GOT3 (cell line): Measurements from ENCODE around the gene DGKZ.

Source experiments
- DNase-seq: peaks from one replicate; lab custom pipeline; 2025; ENCODE audit warnings: mixed read lengths; lab: John Stamatoyannopoulos, UW

Gene DGKZ

DNA sequence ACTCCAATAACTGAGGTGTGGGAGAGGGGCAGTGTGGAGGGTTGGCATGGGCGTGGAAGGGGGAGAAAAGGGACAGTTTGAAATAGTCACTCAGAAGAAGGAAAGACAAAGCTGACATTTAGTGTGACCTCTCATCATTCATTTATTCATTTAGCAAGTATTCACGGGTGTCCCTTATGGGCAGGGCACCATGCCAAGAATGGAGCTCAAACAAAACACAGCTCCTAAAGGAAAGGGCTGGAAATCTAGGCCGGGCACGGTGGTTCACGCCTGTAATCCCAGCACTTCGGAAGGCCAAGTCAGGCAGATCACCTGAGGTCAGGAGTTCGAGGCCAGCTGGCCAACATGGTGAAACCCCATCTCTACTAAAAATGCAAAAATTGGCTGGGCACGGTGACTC, 19.4 kb upstream of the DGKZ start:
- DNase-seq, result no peak

- DNase-seq, result no peak
Observed at GRCh38 chr11:46330154-46330553, 17.1 kb upstream of the DGKZ start.

DNA sequence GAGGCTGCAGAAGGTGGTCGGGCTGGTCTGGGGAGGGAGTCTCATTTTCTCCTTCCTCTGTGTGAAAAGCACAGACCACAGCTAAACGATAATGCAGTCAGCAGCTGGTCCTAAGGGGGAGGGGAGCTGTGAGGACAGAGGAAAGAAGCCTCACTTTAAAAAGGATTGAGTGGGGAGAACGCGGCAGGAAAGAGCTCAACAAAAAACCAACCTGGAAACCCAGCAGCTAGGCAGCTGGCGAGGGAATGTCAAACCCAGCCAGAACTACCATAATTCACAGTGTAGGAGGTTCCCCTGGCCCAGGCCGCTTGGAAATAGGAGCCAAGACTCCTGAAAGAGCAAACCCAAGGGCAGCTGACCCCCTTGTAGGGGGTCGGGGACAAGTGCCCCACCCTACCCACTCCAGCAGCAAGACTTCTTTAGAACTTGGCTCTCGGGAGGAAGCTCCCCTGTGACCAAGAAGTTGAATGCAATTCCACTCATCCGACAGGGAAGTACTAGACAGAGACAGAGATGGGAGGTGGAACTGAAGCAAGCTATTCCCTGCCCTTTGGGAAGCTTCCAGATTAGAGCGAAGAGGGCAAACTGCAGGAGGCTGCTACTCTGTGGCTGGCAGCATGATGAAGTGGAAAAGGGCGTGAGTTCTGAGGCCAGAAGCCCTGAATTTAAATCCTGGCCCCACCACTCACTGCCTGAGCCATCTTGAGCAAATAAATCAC, 16.5 kb upstream of the DGKZ start:
- no peak for DNase-seq

- no peak for DNase-seq
Observed at GRCh38 chr11:46331282-46331984, 15.8 kb upstream of the DGKZ start.

DNA sequence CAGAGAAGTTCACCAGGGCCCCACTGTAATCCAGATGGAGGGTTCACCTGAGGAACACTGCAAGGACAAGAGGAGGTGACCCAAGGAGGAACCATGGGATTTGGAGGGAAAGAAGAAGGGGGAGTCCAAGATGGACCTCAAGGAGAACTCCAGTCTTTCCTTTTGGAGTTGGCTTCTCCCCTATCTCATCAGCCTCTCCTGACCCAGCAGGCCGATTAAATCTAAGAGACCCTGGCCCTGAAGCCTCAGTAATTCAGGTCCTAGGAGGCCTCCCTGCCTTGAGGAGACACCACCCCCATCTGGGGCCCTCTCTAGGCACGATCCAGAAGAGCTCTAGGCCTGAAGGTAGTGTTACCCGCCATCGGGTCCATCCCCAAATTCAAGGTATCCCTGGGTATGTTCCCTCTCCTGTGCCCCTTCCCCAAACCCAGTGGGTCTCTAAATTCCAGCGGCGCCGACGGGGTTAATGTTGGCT, 15.1 kb upstream of the DGKZ start:
- DNase-seq, result no peak

DNA sequence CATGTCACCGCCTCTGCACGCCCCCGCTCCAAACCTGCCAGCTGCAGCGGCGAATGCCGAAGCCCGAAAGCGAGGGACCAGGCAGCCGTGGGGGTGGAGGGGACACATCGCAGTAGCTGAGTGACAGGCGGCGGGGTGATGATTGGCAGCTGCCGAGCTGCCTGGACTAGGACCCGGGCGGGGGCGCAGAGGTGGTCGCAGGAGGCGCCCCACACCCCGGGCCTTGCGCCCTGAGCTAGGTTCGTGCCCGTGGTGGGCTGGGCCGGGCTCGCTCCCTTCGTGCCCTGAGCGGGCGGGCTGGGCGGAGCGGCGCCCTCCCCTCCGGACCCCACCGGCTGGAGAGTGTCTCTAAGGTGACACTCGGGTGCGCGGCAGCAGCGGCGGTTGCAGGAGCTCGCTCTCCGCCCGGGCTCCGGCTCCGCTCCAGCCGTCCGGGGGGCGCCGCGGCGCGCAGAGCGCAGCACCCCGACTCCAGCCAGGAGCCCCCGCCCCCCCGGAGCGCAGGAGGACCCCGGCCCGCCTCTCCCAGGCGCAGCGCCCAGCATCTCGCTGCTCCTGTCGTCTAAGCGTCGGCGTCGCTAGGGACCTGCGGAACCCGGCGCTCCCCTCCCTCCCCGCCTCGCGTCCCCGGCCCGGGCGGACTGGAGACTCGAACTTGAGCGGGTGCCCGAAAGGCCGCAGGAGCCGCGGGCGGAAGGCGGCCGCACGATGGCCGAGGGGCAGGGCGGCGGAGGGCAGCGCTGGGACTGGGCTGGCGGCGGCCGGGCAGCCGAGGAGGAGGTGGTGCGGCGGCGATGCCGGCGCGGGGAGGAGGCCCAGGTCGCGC, 14.5 kb upstream of the DGKZ start:
- no peak for DNase-seq

- no peak for DNase-seq
Observed at GRCh38 chr11:46333394-46333947, 13.8 kb upstream of the DGKZ start.

DNA sequence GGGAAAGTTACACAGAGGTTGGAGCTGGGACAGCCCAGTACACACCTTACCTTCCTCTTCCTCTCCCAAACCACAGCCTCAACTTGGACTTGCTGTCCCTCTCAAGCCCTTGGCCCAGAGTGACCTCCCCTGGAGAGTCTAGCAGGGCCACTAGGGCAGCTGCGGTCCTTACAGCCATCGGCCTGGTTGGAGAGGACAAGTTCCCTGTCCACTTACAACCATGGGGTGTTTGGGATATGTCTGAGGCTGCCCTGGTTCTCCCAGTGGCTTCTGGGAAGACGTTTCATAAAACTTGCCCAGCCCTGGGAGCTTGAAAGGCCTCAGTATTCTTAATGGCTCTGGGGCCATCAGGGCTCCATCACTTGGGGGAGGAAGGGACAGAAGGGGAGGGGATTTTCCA, 13.1 kb upstream of the DGKZ start:
- no peak for DNase-seq

DNA sequence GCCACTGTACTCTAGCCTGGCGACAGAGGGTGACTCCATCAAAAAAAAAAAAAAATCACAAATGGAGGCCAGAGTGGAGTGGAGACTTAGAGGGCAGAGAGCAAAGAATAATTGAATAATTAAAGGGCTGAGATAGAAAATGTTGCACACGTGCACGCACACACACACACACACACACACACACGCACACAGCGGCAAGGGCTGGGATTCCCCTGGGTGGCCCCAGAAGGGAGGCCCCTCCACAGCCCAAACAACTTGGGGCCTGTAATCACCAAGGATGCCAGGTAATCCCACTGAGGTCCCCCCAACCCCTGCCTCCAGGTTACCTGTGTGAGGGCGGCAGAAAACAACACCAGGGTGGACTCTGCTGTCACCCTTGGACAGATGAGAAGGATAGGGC, 12.0 kb upstream of the DGKZ start:
- DNase-seq, result no peak

DNA sequence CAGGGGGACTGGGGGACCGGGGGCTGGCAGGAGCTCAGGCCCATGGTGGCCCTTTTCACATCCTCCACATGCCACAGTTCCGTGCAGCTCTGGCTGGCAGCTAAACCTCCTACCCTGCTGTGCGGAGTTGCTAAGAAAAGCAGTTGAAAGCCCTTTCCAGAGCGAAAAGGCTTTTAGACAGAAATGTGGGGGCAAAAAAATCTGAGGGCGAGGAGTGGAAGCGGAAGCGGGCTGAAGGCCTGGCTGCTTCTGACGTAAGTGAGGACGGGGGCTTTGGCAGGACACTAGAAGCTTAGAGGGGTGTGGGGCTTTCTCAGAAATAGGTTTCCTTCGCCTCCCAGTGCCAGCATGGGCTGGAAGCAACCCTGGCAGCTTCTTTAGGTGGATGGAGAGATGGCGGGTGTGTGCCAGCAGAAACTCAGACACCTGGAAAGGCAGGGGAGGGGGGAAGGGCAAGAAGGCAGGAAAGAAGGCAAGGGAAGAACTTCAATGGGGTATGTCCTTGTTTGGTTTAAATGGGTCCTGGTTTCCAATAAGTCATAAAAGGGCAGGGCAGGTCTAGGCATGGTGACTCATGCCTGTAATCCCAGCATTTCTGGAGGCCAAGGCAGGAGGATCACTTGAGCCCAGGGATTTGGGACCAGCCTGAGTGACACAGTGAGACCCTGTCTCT, 11.2 kb upstream of the DGKZ start:
- DNase-seq, result no peak

DNA sequence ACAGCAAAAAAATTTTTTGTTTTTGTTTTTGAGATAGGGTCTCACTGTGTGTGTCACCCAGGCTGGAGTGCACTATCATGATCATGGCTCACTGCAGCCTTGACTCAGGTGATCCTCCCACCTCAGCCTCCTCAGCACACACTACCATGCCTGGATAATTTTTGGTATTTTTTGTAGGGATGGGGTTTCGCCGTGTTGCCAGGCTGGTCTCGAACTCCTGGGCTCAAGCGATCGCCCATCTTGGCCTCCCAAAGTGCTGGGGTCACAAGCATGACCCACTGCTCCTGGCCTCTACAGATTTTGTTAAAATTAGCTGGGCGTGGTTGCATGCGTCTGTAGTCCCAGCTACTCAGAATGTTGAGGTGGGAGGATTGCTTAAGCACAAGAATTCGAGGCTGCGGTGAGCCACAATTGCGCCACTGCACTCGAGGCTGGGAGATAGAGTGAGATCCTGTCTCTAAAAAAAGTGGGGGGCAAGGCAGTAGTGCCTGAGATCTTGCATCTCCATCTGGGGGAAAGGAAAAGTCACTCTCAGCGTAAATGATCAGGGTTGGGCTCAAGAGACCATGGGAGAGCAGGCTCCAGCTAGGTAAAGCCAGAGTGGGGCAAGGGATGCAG, 10.6 kb upstream of the DGKZ start:
- no peak for DNase-seq

- DNase-seq, result no peak
Observed at GRCh38 chr11:46337626-46338345, 9.5 kb upstream of the DGKZ start.

GRCh38 chr11:46338636-46338987, 8.7 kb upstream of the DGKZ start:
- no peak for DNase-seq

GRCh38 chr11:46338988-46339666, 8.1 kb upstream of the DGKZ start:
- DNase-seq, result no peak

DNA sequence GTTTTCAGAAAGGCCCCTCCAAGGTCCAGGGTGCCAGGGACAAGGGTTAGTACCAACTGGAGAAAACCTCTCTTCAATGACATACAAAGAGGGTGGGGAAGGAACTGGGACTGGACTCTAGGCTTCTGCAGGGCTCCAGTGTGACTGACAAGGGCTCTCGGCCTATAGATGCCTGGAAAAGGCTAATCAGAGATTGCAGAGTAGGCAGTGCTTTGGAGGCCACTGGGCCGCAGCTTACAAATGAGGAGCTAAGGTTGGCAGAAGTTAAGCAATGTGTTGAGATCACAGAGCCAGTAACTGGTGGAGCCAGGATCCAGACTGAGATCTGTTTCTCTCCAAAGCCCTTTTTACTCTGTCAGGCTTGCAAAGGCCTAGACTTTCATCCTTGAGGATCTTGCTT, 7.4 kb upstream of the DGKZ start:
- DNase-seq, result no peak

DNA sequence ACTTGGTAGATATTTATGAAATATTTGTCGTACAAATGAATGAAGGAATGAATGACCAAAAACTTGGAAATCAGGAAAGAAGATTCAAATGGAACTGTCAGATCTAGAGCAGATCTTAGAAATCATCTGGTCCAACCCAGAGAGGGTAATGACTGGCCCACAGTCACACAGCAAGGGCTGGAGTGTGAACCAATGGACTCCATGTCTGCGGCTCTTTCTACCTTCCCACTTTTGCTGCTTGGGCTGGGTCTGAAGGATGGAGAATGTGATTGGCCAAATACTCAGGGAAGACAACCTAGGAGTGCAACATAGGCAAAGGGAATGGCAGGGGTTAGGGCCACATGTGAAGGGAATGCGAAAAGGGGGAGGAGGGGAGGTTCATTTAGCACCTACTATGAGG, 5.8 kb upstream of the DGKZ start:
- DNase-seq, result no peak

GRCh38 chr11:46342239-46342638, 5.0 kb upstream of the DGKZ start:
- DNase-seq, result no peak

GRCh38 chr11:46343520-46343919, 3.7 kb upstream of the DGKZ start:
- DNase-seq, result no peak

GRCh38 chr11:46345131-46345597, 2.1 kb upstream of the DGKZ start:
- no peak for DNase-seq

DNA sequence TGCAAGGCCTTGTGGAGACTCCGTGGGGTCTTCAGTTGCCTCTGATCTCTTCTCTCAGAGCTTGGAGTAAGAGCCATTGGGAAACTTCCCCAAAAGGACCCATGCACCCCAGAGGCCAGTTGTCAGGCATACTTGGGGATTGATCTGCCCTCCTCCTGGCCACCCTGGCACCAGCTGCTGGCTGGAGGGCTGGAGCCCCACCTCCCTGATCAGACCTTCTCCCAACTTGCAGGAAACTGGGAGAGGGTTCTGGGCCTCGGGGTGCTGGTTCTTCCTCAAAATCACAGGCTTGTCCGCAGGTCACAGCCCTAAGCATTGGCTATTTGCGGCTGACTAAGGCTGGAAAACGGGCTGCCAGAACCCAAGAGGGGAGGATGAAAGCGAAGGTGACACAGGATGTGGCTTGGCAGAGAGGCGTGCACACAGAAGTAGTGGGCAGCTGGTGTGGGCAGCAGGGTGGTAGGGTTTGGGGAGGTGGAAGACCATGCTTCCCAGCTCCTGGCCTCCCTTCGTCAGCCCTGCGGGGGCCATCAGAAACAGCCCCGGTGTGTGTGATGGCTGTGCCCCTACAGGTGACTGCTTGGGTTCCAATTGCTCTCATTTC, 1.3 kb upstream of the DGKZ start:
- no peak for DNase-seq
